Measurements from ENCODE around the gene C12orf54.
"Not testable (repeated sequence)": the region's sequence is repeated elsewhere in the genome, so short reads cannot be mapped to it uniquely, and the experiment has no call there.

Gene C12orf54

DNA sequence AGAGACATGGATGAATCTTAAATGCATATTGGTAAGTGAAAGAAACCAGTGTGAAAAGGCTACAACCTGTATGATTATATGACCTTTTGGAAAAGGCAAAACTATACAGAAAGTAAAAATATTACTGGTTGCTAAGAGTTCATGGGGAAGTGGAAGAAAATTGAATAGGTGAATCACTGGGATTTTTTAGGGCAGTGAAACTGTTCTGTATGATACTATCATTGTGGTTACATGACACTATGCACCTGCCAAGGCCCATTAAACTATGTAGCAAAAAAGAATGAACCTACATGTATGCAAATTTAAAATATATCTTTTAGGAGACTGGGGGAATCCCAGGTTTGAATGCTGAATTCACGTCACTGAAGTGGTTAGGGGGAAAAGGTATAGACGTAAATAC is 30.6 kb downstream of the C12orf54 start:
- no peak for DNase-seq

DNA sequence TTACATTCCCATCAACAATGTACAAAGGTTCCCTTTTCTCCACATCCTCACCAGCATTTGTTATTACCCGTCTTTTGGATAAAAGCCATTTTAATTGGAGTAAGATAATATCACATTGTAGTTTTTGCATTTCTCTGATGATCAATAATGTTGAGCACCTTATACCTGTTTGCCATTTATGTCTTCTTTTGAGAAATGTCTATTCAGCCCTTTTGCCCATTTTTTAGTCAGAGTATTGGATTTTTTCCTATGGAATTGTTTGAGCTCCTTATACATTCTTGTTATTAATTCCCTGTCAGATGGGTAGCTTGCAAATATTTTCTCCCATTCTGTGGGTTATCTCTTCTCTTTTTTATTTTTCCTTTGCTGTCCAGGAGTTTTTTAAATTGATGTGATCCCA is 32.4 kb downstream of the C12orf54 start:
- DNase-seq = no peak

DNA sequence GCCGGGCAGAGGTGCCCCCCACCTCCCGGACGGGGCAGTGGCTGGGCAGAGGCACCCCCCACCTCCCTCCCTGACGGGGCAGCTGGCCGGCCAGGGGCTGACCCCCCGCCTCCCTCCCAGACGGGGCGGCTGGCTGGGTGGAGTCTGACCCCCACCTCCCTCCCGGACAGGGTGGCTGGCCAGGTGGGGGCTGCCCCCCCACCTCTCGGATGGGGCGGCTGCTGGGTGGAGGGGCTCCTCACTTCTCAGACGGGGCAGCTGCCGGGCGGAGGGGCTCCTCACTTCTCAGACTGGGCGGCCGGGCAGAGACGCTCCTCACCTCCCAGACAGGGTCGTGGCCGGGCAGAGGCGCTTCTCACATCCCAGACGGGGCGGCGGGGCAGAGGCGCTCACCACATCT is 38.1 kb downstream of the C12orf54 start:
- not testable (repeated sequence) for DNase-seq

DNA sequence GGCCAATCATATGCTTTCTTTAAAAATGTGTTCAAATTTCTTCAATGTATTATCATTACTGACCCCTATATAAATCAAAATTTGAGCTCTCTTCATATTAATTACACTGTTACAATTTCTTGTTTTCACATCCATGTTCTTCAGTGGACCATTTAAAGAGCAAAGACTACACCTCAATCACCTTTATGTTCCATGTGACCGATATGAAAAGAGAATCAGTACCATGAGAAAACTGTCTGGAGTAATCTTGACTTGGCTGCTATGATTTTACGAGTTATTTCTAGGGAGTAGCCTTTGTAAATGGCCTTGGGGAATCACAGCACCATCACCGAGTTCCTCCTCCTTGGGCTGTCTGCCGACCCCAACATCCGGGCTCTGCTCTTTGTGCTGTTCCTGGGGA is 43.0 kb downstream of the C12orf54 start, which contains the start of gene OR8S1:
TSS of gene OR8S1 (plus strand) at position 301 of the 400 bp plus-strand sequence. CDS start at position 301, 0 bp downstream.
- no peak for DNase-seq

DNA sequence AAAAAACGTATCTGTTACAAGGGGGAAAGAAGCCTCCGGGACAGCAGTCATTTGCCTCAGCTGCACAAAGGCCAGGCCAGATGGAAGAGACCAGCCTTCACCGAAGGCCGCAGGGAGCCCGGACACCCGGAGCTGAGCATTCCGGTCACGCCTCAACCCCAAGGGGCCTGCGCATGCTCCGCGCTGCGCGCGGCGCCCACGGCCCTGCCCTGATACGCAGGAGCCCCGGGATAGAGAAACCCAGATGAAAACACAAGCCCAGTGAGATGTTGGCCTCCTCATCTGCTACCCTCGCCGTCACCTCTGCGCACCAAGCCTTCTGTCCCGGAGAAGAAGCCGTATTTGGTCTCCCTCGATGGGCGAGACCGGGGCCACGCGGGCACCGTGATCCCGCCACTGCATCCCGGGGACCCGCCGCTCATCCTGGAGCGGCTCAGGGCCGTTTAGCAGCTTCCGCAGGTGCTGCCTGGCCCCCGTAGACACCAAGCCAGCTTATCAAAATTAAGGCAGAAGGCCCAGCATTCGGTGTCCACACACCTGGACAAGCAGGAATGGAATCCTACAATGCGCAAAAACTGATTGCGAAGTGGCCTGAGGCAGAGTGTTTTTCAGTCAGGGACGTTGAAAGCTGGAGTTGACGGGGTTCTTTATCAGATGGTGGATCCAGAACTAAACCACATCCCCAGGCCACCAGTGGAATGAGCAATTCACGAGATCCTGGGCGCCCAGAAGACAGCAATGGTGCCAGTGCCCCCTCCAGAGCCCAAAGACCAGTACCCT is 45.8 kb downstream of the C12orf54 start:
- no peak for DNase-seq

DNA sequence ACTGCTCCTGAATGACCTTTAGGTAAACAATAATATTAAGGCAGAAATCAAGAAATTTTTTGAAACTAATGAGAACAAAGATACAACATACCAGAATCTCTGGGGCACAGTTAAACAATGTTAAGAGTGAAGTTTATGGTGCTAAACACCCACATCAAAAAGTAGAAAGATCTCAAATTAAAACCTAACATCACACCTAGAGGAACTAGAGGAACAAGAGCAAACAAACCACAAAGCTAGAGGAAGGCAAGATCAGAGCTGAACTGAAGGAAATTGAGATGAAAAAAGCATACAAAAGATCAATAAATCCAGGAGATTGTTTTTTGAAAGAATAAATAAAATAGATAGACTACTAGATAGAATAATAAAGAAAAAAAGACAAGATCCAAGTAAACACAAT is 50.3 kb downstream of the C12orf54 start:
- DNase-seq = no peak

DNA sequence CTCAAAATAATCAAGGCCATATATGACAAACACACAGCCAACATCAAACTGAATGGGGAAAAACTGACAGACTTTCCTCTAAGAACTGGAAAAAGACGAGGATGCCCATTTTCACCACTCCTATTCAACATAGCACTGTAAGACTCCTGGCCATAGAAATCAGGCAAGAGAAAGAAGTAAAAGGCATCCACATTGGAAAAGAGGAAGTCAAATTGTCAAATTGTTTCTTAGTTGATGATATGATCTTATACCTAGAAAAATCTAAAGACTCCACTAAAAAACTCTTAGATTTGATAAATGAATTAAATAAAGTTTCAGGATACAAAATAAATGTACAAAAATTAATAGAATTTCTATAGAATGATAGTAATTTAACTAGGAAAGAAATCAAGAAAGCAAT is 54.3 kb downstream of the C12orf54 start:
- no peak for DNase-seq

DNA sequence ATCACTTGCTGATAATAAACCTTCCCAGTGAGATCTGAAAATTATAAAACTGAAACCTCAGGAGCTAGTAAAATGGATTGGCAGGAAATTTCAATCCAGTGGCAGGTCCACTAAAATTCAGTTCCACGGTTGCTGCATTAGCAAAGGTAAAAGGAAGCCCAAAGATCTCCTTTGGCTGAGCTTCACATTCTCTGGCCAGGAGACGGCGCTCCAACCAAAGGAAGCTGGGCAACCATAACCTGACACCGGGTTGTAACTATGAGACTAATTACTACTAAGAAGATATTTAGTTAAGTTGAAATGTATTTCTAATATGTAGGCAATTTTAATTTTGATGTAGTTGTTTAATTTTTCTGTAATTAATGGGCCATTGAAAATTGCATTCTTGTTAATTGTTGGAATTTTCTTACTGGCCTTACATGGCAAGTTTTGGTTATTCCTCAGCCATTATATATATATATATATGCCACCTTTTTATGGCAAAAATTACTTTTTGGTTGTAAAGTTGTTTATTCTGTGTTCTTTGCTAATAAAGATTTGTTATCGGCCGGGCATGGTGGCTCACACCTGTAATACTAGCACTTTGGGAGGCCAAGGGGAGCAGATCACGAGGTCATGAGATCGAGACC is 60.1 kb downstream of the C12orf54 start:
- DNase-seq = peak; percentile 34

DNA sequence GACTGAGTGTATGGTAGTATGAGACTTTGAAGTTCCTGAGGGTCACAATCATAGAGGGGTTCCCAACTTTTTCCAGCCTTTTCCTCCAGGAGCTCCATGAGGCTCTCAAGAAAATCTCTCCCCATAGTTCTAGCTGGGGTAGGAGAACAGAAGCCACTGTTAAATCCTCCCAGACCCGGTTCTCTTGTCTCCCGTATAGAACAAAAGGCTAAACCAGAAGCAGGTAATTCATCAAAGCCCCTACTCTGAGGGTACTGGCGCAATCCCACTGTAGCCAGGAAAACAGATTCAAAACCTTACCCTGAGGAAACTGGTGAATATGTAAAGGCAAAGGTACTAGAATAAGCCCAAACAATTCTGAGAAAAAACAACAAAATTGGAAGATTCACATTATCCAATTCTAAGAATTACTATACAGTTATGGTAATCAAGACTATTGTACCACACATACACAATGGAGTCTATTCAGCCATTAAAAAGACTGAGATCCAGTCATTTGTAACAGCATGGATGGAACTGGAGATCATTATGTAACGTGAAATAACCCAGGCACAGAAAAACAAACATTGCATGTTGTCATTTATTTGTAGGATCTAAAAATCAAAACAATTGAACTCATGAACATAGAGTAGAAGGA is 63.7 kb downstream of the C12orf54 start:
- DNase-seq = no peak

Data from kidney glomerular epithelial cell (primary cell).